ENCODE measurements around the gene PRAC2. TPM values are rescaled to one million over a fixed set of nuclear protein-coding genes. Genes with fewer than 3 reads are reported as not detected.

PRAC2 gene
- total and polyA plus RNA-seq, 3 donors from 2014 or later, result 0.86 to 3.2 (median 2.6) TPM

- intact Hi-C loops (cut with DNase I; ENCODE audit: low total_unique reads), result no loop called here
- no peaks in the 10 kb centered on the region for H3K27me3 ChIP-seq
- H3K4me1 ChIP-seq, result no peaks in the 10 kb centered on the region
- no peak for TF ChIP-seq CTCF (IDR thresholded peaks at IDR 0.05)
- TF ChIP-seq POLR2A (IDR thresholded peaks at IDR 0.05), result no peak
- H3K36me3 ChIP-seq (ENCODE audit: low read depth, missing control alignments), result no peaks in the 10 kb centered on the region
- no peak overlapping the region for H3K4me3 ChIP-seq
- WGBS, 2 donors, result 85 to 97% methylated on average over 1 of the region's 1 CpG
- no peaks in the 10 kb centered on the region for H3K9me3 ChIP-seq
- no peak overlapping the region for H3K27ac ChIP-seq
- no peak for DNase-seq
Measured at GRCh38 chr17:48681609-48682008, 41.4 kb upstream of the PRAC2 start.

- TF ChIP-seq CTCF (IDR thresholded peaks at IDR 0.05), result no peak
- TF ChIP-seq POLR2A (IDR thresholded peaks at IDR 0.05), result no peak
- no peaks in the 10 kb centered on the region for H3K9me3 ChIP-seq
- no peaks in the 10 kb centered on the region for H3K27me3 ChIP-seq
- 85 to 89% methylated on average over 5 of the region's 5 CpGs for WGBS, 2 donors
- H3K4me1 ChIP-seq, result no peaks in the 10 kb centered on the region
- H3K36me3 ChIP-seq (ENCODE audit: low read depth, missing control alignments), result no peaks in the 10 kb centered on the region
- no peak for DNase-seq
- no peak overlapping the region for H3K27ac ChIP-seq
- intact Hi-C loops (cut with DNase I; ENCODE audit: low total_unique reads), result no loop called here
- H3K4me3 ChIP-seq, result no peak overlapping the region
Measured at GRCh38 chr17:48690655-48691054, 32.3 kb upstream of the PRAC2 start.

- WGBS, 2 donors, result 89 to 92% methylated on average over 1 of the region's 1 CpG
- no peaks in the 10 kb centered on the region for H3K27me3 ChIP-seq
- DNase-seq, result no peak
- H3K4me3 ChIP-seq, result no peak overlapping the region
- intact Hi-C loops (cut with DNase I; ENCODE audit: low total_unique reads), result no loop called here
- H3K9me3 ChIP-seq, result no peaks in the 10 kb centered on the region
- TF ChIP-seq POLR2A (IDR thresholded peaks at IDR 0.05) (no peak), CTCF (IDR thresholded peaks at IDR 0.05) (no peak)
- H3K4me1 ChIP-seq, result no peaks in the 10 kb centered on the region
- no peak overlapping the region for H3K27ac ChIP-seq
- H3K36me3 ChIP-seq (ENCODE audit: low read depth, missing control alignments), result no peaks in the 10 kb centered on the region
Measured at GRCh38 chr17:48692049-48692448, 30.9 kb upstream of the PRAC2 start.

GRCh38 chr17:48693178-48693577, 29.8 kb upstream of the PRAC2 start:
- TF ChIP-seq CTCF (IDR thresholded peaks at IDR 0.05), result no peak
- no peak for TF ChIP-seq POLR2A (IDR thresholded peaks at IDR 0.05)
- intact Hi-C loops (cut with DNase I; ENCODE audit: low total_unique reads), result no loop called here
- Histone ChIP-seq H3K36me3 (ENCODE audit: low read depth, missing control alignments) (no peaks in the 10 kb centered on the region), H3K4me1 (no peaks in the 10 kb centered on the region), H3K4me3 (no peak overlapping the region), H3K27ac (no peak overlapping the region), H3K9me3 (no peaks in the 10 kb centered on the region), H3K27me3 (no peaks in the 10 kb centered on the region)
- 68 to 70% methylated on average over 1 of the region's 1 CpG for WGBS, 2 donors
- no peak for DNase-seq

- no peaks in the 10 kb centered on the region for H3K27me3 ChIP-seq
- 88 to 94% methylated on average over 10 of the region's 10 CpGs for WGBS, 2 donors
- TF ChIP-seq POLR2A (IDR thresholded peaks at IDR 0.05) (no peak), CTCF (IDR thresholded peaks at IDR 0.05) (no peak)
Measured at GRCh38 chr17:48701864-48702532, 21.0 kb upstream of the PRAC2 start.

More at GRCh38 chr17:48701864-48702532, 21.0 kb upstream of the PRAC2 start:
- Histone ChIP-seq H3K4me3 (no peak overlapping the region), H3K4me1 (no peaks in the 10 kb centered on the region), H3K36me3 (ENCODE audit: low read depth, missing control alignments) (no peaks in the 10 kb centered on the region), H3K27ac (no peak overlapping the region), H3K9me3 (no peaks in the 10 kb centered on the region)
- no peak for DNase-seq
- intact Hi-C loops (cut with DNase I; ENCODE audit: low total_unique reads), result no loop called here
